T-helper 2 cell treated with Interferon-gamma antibody and Interleukin-4, amounts not matched to agents 100 ng/mL and 5 ng/mL, for 36 hours (primary cell): Measurements from ENCODE around the gene BABAM2. TPM values are rescaled to one million over a fixed set of nuclear protein-coding genes. Genes with fewer than 3 reads are reported as not detected.

ENCODE experiments used
- intact Hi-C: fragments of 100-400 bp; cut with micrococcal nuclease; formaldehyde crosslinking; loops from one replicate; pipeline ENCODE4 v1.15.1; 2023
- total RNA-seq: library from RNA; stranded (reverse); gene quantifications from 2 replicates; pipeline ENCODE4 v1.2.3, GENCODE V29; 2022

Gene BABAM2
- total RNA-seq, 1 donor from 2014 or later = 40.4 TPM

GRCh38 chr2:28292491-28292890, 402.0 kb downstream of the BABAM2 start:
- intact Hi-C loops = no loop called here

GRCh38 chr2:28293416-28293815, 402.9 kb downstream of the BABAM2 start:
- intact Hi-C loops = no loop called here

- intact Hi-C loops = no loop called here
These were observed 403.9 kb downstream of the BABAM2 start for GRCh38 chr2:28294451-28294850.

- intact Hi-C loops = no loop called here
These were observed 405.7 kb downstream of the BABAM2 start for GRCh38 chr2:28296243-28296642.

- intact Hi-C loops = no loop called here
These were observed 406.4 kb downstream of the BABAM2 start for GRCh38 chr2:28296904-28297303.

GRCh38 chr2:28297531-28297930, 407.0 kb downstream of the BABAM2 start:
- intact Hi-C loops = no loop called here

- intact Hi-C loops = no loop called here
These were observed 407.9 kb downstream of the BABAM2 start for GRCh38 chr2:28298406-28298805.

- intact Hi-C loops = no loop called here
These were observed 410.2 kb downstream of the BABAM2 start for GRCh38 chr2:28300485-28301341.

- intact Hi-C loops = no loop called here
These were observed 414.7 kb downstream of the BABAM2 start for GRCh38 chr2:28305202-28305601.

GRCh38 chr2:28310107-28310506, 419.6 kb downstream of the BABAM2 start:
- intact Hi-C loops = no loop called here

GRCh38 chr2:28311660-28312249, 421.2 kb downstream of the BABAM2 start:
- intact Hi-C loops = no loop called here

- intact Hi-C loops = no loop called here
These were observed 422.0 kb downstream of the BABAM2 start for GRCh38 chr2:28312307-28313219.

- intact Hi-C loops = no loop called here
These were observed 422.8 kb downstream of the BABAM2 start for GRCh38 chr2:28313220-28313784.

- intact Hi-C loops = no loop called here
These were observed 424.4 kb downstream of the BABAM2 start for GRCh38 chr2:28314968-28315367.

- intact Hi-C loops = no loop called here
These were observed 426.2 kb downstream of the BABAM2 start for GRCh38 chr2:28316546-28317335.

GRCh38 chr2:28317390-28317789, 426.9 kb downstream of the BABAM2 start:
- intact Hi-C loops = no loop called here

- intact Hi-C loops = no loop called here
These were observed 427.5 kb downstream of the BABAM2 start for GRCh38 chr2:28318023-28318422.

GRCh38 chr2:28318462-28319117, 428.1 kb downstream of the BABAM2 start:
- intact Hi-C loops = no loop called here

GRCh38 chr2:28319118-28320008, 428.8 kb downstream of the BABAM2 start:
- intact Hi-C loops = no loop called here
